Aorta (tissue), 5 donors: ENCODE data around the gene RTL1. TPM values are rescaled to one million over a fixed set of nuclear protein-coding genes. Genes with fewer than 3 reads are reported as not detected.

Source experiments
- ATAC-seq: fragments of 200-7000 bp; cut with Tn5 transposase; one replicate; pipeline ENCODE4 v1.9.1; 2022; ENCODE audit warnings: moderate library complexity; ENCODE audit not compliant: low FRiP score
- DNase-seq, 2 donors: peaks; one replicate each; pipeline ENCODE4 v3.0.0-alpha.2; 2020
- H3K27ac ChIP-seq, 2 donors: one replicate each; pipeline ENCODE4 v1.5.1; 2013; ENCODE audit warnings: low read length in 2 of 2, mild to moderate bottlenecking in 2 of 2, moderate library complexity in 2 of 2, control low read depth in 1 of 2, inconsistent platforms in 1 of 2, low read depth in 1 of 2
- H3K27me3 ChIP-seq, 2 donors: one replicate each; pipeline ENCODE4 v1.6.1; 2013; ENCODE audit warnings: control low read depth in 1 of 2, low read length in 1 of 2, mild to moderate bottlenecking in 1 of 2, moderate library complexity in 1 of 2; ENCODE audit not compliant: insufficient read depth in 2 of 2, control insufficient read depth in 1 of 2
- H3K36me3 ChIP-seq, 2 donors: one replicate each; pipeline ENCODE4 v1.6.1; 2013; ENCODE audit warnings: control low read depth in 1 of 2, low read length in 1 of 2, mild to moderate bottlenecking in 1 of 2; ENCODE audit not compliant: insufficient read depth in 2 of 2, control insufficient read depth in 1 of 2
- H3K4me1 ChIP-seq, 2 donors: one replicate each; pipeline ENCODE4 v1.6.1; 2013; ENCODE audit warnings: low read length in 2 of 2, control low read depth in 1 of 2, mild to moderate bottlenecking in 1 of 2, moderate library complexity in 1 of 2; ENCODE audit not compliant: insufficient read depth in 2 of 2, control insufficient read depth in 1 of 2
- H3K4me3 ChIP-seq, 2 donors: one replicate each; pipeline ENCODE4 v1.5.1; 2013; ENCODE audit warnings: low read length in 2 of 2, control low read depth in 1 of 2, mild to moderate bottlenecking in 1 of 2
- H3K9me3 ChIP-seq: one replicate; pipeline ENCODE4 v1.6.1; 2013; ENCODE audit warnings: mild to moderate bottlenecking, low read length; ENCODE audit not compliant: control insufficient read depth
- WGBS, 2 donors: extraction: QIAGEN DNeasy Blood & Tissue Kit; methylation state at CpG; one replicate each; pipeline ENCODE4 v1.1.7; 2013; 5-methylcytosine and 5-hydroxymethylcytosine counted together
- intact Hi-C, 2 donors: fragments of 100-400 bp; cut with DNase I; formaldehyde crosslinking; loops; one replicate each; pipeline versions ENCODE4 v1.14.2 to v1.15.0; 2022
- polyA plus RNA-seq, 2 donors: library from polyadenylated mRNA; stranded (reverse); fragments of 200-250 nt; gene quantifications; one replicate each; pipeline ENCODE4 v1.2.3, GENCODE V29; 2013
- total RNA-seq, 2 donors: library from RNA; stranded (reverse); fragmentation: NEBNext Ultra II Directional; extraction: Animal tissue kit (Norgen Biotek cat#: 25700); gene quantifications; one replicate each; pipeline ENCODE4 v1.2.1, GENCODE V29; 2021
- donor health status: healthy with polysubstance abuse.
- donor health status: Bipolar disorder and iron deficiency.
- donor health status: DM: no; HTN: no; CAD: no.
- donor health status: DM: no; HTN: no; CAD: no.
- donor health status: DM: yes; HTN: yes; CAD: no.

RTL1 gene
- total and polyA plus RNA-seq, 4 donors, result not detected

- Histone ChIP-seq H3K27me3 (no peaks in the 10 kb centered on the region), H3K27ac (no peak overlapping the region), H3K4me3 (no peak overlapping the region), H3K4me1 (no peaks in the 10 kb centered on the region), H3K36me3 (no peaks in the 10 kb centered on the region), H3K9me3 (no peaks in the 10 kb centered on the region)
- peak; percentile 22 to 52 for DNase-seq
- 70 to 72% methylated on average over 15 of the region's 15 CpGs for WGBS, 2 donors
- ATAC-seq, result no peak
- intact Hi-C loops, result no loop called here
Observed at GRCh38 chr14:100872259-100873095, 31.0 kb downstream of the RTL1 start.

GRCh38 chr14:100871234-100872186 is 32.0 kb downstream of the RTL1 start:
- DNase-seq, result peak; percentile 21 to 48
- no peak for ATAC-seq
- H3K36me3 ChIP-seq, result no peaks in the 10 kb centered on the region
- WGBS, 2 donors, result 70 to 71% methylated on average over 16 of the region's 16 CpGs
- H3K27me3 ChIP-seq, result no peaks in the 10 kb centered on the region
- intact Hi-C loops, result no loop called here
- H3K4me3 ChIP-seq, result no peak overlapping the region
- no peaks in the 10 kb centered on the region for H3K9me3 ChIP-seq
- no peaks in the 10 kb centered on the region for H3K4me1 ChIP-seq
- H3K27ac ChIP-seq, result no peak overlapping the region

- whole genome bisulfite sequencing, 2 donors, result 78% methylated on average over 22 of the region's 24 CpGs
- intact Hi-C loops, result no loop called here
- DNase-seq (peak; percentile 17 to 68), ATAC-seq (no peak)
- Histone ChIP-seq H3K27me3 (no peaks in the 10 kb centered on the region), H3K36me3 (no peaks in the 10 kb centered on the region), H3K4me1 (no peaks in the 10 kb centered on the region), H3K27ac (no peak overlapping the region), H3K9me3 (no peaks in the 10 kb centered on the region), H3K4me3 (no peak overlapping the region)
Observed at GRCh38 chr14:100868621-100869370, 34.7 kb downstream of the RTL1 start.

GRCh38 chr14:100867631-100868315 is 35.7 kb downstream of the RTL1 start:
- Histone ChIP-seq H3K4me3 (no peak overlapping the region), H3K27ac (no peak overlapping the region), H3K36me3 (no peaks in the 10 kb centered on the region), H3K9me3 (no peaks in the 10 kb centered on the region), H3K4me1 (no peaks in the 10 kb centered on the region), H3K27me3 (no peaks in the 10 kb centered on the region)
- WGBS, 2 donors, result 82% methylated on average over 13 of the region's 13 CpGs
- ATAC-seq (no peak), DNase-seq (peak; percentile 16 to 55)
- intact Hi-C loops, result no loop called here

- peak; percentile 12 to 45 for DNase-seq
Observed at GRCh38 chr14:100866666-100867630, 36.6 kb downstream of the RTL1 start.

GRCh38 chr14:100865682-100866591 is 37.6 kb downstream of the RTL1 start:
- H3K27me3 ChIP-seq, result no peaks in the 10 kb centered on the region
- H3K36me3 ChIP-seq, result no peaks in the 10 kb centered on the region
- H3K4me1 ChIP-seq, result no peaks in the 10 kb centered on the region
- H3K27ac ChIP-seq, result no peak overlapping the region
- intact Hi-C loops, result no loop called here
- WGBS, 2 donors, result 82 to 83% methylated on average over 22 of the region's 22 CpGs
- no peaks in the 10 kb centered on the region for H3K9me3 ChIP-seq
- no peak overlapping the region for H3K4me3 ChIP-seq
- peak; percentile 30 to 72 for DNase-seq
- no peak for ATAC-seq

More at GRCh38 chr14:100866666-100867630, 36.6 kb downstream of the RTL1 start:
- intact Hi-C loops, result no loop called here
- Histone ChIP-seq H3K9me3 (no peaks in the 10 kb centered on the region), H3K36me3 (no peaks in the 10 kb centered on the region), H3K27ac (no peak overlapping the region), H3K27me3 (no peaks in the 10 kb centered on the region), H3K4me3 (no peak overlapping the region), H3K4me1 (no peaks in the 10 kb centered on the region)
- no peak for ATAC-seq
- 81 to 85% methylated on average over 18 of the region's 18 CpGs for WGBS, 2 donors
